Activated CD4-positive, alpha-beta T cell treated with anti-CD3 and anti-CD28 coated beads, Interleukin-2, amount 10 ng/mL, durations not matched to agents 7 days and 5 days (primary cell): ENCODE data around the gene MCTP2. TPM values are rescaled to one million over a fixed set of nuclear protein-coding genes. Genes with fewer than 3 reads are reported as not detected.

Experiments
- CTCF ChIA-PET: fragments of 350-600 bp; sonication (Branson Sonifier 250); formaldehyde crosslinking; loops from one replicate; lab custom pipeline; 2021; ENCODE audit warnings: antibody characterized with exemption; lab: Charles Lee
- POLR2A ChIA-PET: fragments of 350-600 bp; sonication (Branson Sonifier 250); formaldehyde crosslinking; loops from one replicate; lab custom pipeline; 2021; ENCODE audit warnings: antibody characterized with exemption; lab: Charles Lee
- DNase-seq: peaks from one replicate; pipeline ENCODE4 v3.0.0-alpha.2; 2020
- H3K27ac Mint-ChIP-seq: one replicate; pipeline ENCODE4 v1.8.0; 2021; ENCODE audit warnings: mild to moderate bottlenecking, moderate library complexity, mixed read lengths
- H3K27me3 Mint-ChIP-seq: one replicate; pipeline ENCODE4 v1.8.0; 2021; ENCODE audit warnings: mixed read lengths
- H3K36me3 Mint-ChIP-seq: one replicate; pipeline ENCODE4 v1.8.0; 2021; ENCODE audit warnings: low read depth, mixed read lengths
- H3K4me1 Mint-ChIP-seq: one replicate; pipeline ENCODE4 v1.8.0; 2021; ENCODE audit warnings: mixed read lengths
- H3K4me3 Mint-ChIP-seq: one replicate; pipeline ENCODE4 v1.8.0; 2021; ENCODE audit warnings: mild to moderate bottlenecking, moderate library complexity, mixed read lengths
- H3K9me3 Mint-ChIP-seq: one replicate; pipeline ENCODE4 v1.8.0; 2021; ENCODE audit warnings: mixed read lengths
- total RNA-seq, 2 experiments: library from RNA; stranded (reverse); gene quantifications; one replicate each; pipeline ENCODE4 v1.2.3, GENCODE V29; 2021

Gene MCTP2
- total RNA-seq, 2 experiments from 2014 or later: 17.0 to 17.2 TPM

DNA sequence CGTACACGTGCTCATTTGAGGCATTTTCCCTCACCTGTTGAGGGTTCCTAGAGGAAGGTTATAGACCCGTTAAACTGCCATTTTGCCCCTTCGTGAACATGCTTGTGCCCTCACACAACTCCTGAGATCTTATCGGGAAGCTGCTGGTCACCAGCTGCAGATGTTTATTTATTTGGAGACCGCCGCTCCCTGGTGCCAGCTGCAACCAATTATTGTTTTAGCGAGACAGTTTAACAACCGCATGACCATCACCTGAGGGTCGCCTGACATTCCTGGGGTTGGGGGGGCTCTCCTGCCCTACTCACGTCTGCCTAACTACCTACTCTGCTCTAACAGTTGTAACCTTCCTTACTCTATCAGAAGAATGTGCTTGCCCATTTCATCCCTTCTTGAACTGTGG, 292.5 kb downstream of the MCTP2 start:
- CTCF ChIA-PET: no interaction called here
- Mint-ChIP-seq H3K27ac (no peak overlapping the region), H3K4me3 (no peak overlapping the region), H3K9me3 (no peaks in the 10 kb centered on the region), H3K27me3 (peaks cover 7% of the 10 kb centered on the region), H3K4me1 (no peaks in the 10 kb centered on the region), H3K36me3 (no peaks in the 10 kb centered on the region)
- POLR2A ChIA-PET: interaction anchor here (0.5 kb wide), 1 partner anchor 38 kb away, joined by 8 read pairs; no protein-coding TSS in a partner anchor
- no peak for DNase-seq

GRCh38 chr15:94524565-94524964, 293.2 kb downstream of the MCTP2 start:
- ChIA-PET CTCF (no interaction called here), POLR2A (no interaction called here)
- no peak overlapping the region for H3K27ac Mint-ChIP-seq
- DNase-seq: no peak
- H3K4me3 Mint-ChIP-seq: no peak overlapping the region
- no peaks in the 10 kb centered on the region for H3K36me3 Mint-ChIP-seq
- H3K9me3 Mint-ChIP-seq: no peaks in the 10 kb centered on the region
- no peaks in the 10 kb centered on the region for H3K4me1 Mint-ChIP-seq
- peaks cover 7% of the 10 kb centered on the region for H3K27me3 Mint-ChIP-seq

DNA sequence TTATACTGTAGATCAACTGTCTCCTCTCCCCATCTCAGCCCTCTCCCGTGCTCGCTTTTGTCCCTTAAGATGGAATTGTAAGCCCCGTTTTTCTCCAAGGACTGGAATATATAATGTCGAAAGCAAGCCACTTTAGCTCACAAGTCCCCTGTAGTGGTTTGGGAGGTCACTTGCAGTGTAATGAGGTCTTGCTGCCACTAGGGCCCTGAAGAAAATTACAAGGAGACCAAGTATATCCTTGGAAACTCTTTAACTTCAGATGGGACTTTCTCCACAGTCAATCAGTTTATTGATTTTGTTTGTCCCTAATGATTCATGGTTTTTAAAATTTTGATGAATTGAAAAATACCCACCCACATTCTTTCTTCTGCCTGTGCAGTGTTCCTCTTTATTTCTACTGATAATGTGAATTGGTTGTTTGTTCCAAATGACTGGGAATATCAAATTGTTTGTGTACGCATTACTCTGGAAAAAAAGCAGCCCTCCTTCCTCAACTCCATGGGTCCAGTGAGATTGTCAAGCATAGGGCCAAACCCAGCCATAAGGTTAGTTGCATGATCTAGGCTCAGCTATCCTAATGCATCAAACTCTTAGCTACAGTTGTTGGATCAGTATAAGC, 294.8 kb downstream of the MCTP2 start:
- Mint-ChIP-seq H3K4me1 (no peaks in the 10 kb centered on the region), H3K9me3 (no peaks in the 10 kb centered on the region), H3K27ac (no peak overlapping the region), H3K4me3 (no peak overlapping the region), H3K27me3 (peaks cover 7% of the 10 kb centered on the region), H3K36me3 (no peaks in the 10 kb centered on the region)
- DNase-seq: no peak
- ChIA-PET POLR2A (no interaction called here), CTCF (no interaction called here)

GRCh38 chr15:94532226-94532625, 300.9 kb downstream of the MCTP2 start:
- no peak overlapping the region for H3K27ac Mint-ChIP-seq
- H3K9me3 Mint-ChIP-seq: no peaks in the 10 kb centered on the region
- no peaks in the 10 kb centered on the region for H3K4me1 Mint-ChIP-seq
- CTCF ChIA-PET: no interaction called here
- H3K4me3 Mint-ChIP-seq: no peak overlapping the region
- peaks cover 1% of the 10 kb centered on the region for H3K27me3 Mint-ChIP-seq
- POLR2A ChIA-PET: no interaction called here
- DNase-seq: no peak
- no peaks in the 10 kb centered on the region for H3K36me3 Mint-ChIP-seq
